Measurements from ENCODE around the gene ZCCHC14.
A peak's percentile ranks its signal among the peaks of the same experiment; 100 is the strongest.
"Not testable (repeated sequence)": the region's sequence is repeated elsewhere in the genome, so short reads cannot be mapped to it uniquely, and the experiment has no call there.

ZCCHC14 gene

DNA sequence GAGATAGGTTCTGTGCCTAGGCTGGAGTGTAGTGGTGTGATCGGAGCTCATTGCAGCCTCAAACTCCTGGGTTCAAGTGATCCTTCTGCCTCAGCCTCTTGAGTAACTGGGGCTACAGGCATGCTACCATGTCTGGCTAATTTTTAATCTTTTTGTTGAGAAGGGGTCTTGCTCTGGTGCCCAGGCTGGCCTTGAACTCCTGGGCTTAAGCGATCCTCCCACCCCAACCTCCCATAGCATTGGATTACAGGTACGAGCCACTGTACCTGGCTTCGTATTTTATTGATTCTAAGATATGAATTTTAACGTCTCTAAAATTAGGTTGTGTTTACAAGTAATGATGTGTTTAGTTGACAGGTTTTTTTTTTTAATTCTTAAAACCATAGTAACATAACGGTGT lies 30.8 kb upstream of the ZCCHC14 start:
- not testable (repeated sequence) for DNase-seq

- DNase-seq: not testable (repeated sequence)
Measured at GRCh38 chr16:87521764-87522163, 28.9 kb upstream of the ZCCHC14 start.

- DNase-seq: not testable (repeated sequence)
Measured at GRCh38 chr16:87519170-87519569, 26.3 kb upstream of the ZCCHC14 start.

- not testable (repeated sequence) for DNase-seq
Measured at GRCh38 chr16:87518430-87519051, 25.7 kb upstream of the ZCCHC14 start.

GRCh38 chr16:87517610-87518429 lies 25.0 kb upstream of the ZCCHC14 start:
- not testable (repeated sequence) for DNase-seq

DNA sequence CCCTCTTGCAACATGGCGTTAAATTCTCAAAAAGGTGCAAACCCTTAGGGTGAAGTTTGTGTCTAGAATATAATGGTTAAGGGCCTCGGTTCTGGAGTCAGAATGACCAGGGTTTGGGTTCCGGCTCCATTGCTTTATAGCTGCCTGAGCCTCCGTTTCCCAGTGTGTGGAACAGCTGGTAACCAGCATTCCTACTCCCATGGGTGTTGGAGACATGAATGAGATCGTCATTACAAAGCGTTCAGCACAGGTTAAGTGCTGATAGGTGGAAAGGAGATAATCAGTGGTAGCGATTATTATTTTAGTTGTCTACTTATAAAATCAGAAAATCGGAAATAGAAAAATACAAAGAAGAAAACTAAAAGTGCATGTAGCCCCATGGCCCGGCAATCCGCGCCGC lies 23.5 kb upstream of the ZCCHC14 start:
- DNase-seq: no peak

DNA sequence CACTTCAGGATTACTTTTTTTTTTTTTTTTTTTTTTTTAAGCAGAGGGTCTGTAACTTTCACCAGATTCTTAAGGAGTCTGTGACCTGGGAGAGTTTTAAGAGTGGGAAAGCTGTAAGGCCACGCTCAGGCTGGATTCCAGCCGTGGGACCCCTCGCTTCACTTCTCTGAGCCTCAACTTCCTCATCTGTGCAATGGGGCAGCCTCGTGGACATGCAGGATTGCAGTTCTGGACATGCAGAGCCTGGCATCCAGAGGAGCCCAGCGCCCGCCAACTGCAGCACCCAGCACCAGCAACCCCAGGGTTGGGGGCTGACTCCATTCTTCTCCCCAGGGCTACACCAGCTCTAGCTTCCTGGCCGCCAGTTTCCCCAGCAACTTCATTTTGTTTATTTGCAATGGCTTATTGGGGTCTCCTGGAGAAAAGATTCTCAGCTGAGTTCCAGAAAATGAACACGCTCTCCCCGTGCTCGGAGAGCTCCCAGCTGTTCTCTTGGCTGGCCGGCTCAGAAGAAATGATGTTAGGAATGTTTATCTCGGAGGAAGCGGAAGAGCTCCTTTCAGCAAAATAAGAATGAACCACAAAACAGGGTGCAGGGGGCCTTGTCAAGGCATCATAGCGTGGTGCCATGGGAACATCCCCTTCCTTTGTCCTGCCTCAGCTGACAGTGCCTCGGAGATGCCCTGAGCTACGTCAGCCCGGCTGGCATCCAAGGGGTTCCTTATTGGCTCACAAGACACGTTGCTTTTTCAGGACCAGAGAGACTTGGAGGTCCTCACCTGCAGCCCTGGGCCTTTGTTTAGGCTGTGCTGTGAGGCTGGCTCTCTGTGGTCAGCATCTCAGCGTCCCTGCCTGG lies 22.9 kb upstream of the ZCCHC14 start:
- no peak for DNase-seq

- DNase-seq: not testable (repeated sequence)
Measured at GRCh38 chr16:87509778-87510177, 17.0 kb upstream of the ZCCHC14 start.

GRCh38 chr16:87507351-87508069 lies 14.7 kb upstream of the ZCCHC14 start:
- no peak for DNase-seq

- no peak for DNase-seq
Measured at GRCh38 chr16:87506423-87507350, 13.9 kb upstream of the ZCCHC14 start.

DNA sequence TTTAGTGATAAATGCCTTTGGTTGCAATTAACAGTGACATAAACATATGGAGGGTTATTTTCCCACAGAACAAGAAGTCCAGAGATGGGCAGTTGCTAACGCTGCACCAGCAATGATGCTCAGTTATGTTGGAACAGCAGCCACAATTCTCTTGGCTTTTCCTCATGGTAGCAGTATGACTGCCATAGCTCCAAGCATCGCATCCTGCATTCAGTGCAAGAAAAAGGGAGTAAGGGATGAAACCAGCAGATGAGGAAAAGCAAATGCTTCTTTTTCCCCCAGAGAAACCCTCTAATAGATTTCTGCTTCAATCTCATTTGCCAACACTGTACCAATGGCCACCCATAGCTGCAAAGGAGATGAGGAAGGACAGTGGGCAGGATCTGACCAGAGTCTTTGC lies 13.0 kb upstream of the ZCCHC14 start:
- no peak for DNase-seq

DNA sequence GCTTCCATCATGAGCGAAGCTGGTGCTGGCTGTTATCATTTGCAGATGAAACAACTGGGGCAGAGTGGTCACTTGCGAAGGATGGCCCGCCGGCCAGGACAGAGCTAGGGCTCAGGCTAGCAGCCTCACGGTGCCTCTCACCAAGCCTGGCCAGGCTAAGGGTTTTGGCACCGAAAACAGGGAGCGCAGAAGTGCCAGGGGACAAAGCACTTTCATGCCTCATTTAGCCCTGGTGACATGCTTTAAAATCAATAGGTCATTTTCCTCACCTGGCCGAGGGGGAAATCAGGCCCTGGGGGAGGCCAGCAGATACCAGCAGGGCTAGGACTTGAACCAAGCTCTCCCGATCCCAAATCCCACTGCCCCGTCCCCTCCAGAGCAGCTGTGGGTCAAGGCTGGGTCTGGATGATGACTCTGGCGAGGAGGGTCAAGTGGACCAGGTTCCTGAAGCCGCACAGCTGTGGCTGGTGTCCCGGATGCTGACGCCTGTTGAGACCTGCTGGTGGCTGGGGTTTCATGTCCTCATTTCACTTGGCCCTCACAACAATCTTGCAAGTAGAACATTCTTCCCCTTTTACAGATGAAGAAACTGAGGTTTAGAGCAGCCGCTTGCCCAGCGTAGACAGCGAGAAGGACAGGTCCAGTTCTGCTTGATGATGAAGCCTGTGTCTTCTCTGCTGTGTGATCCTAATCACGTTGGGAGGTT lies 10.6 kb upstream of the ZCCHC14 start:
- not testable (repeated sequence) for DNase-seq

GRCh38 chr16:87502308-87502969 lies 9.6 kb upstream of the ZCCHC14 start:
- no peak for DNase-seq

GRCh38 chr16:87501117-87501516 lies 8.3 kb upstream of the ZCCHC14 start:
- DNase-seq: no peak

DNA sequence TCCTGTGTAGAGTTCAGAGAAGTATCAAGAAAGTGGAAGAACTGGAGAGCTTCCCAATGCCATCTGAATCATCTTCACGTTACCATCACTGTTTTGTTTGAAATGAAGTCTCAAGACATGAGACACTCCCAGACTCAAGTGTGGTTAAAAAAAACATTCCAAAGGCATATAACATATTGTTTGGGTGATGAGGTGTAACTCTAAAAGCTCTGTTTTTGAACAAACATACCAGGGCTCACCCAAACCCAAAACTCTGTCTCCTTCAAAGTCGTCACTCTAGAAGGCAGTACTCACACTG lies 6.3 kb upstream of the ZCCHC14 start:
- DNase-seq: no peak

DNA sequence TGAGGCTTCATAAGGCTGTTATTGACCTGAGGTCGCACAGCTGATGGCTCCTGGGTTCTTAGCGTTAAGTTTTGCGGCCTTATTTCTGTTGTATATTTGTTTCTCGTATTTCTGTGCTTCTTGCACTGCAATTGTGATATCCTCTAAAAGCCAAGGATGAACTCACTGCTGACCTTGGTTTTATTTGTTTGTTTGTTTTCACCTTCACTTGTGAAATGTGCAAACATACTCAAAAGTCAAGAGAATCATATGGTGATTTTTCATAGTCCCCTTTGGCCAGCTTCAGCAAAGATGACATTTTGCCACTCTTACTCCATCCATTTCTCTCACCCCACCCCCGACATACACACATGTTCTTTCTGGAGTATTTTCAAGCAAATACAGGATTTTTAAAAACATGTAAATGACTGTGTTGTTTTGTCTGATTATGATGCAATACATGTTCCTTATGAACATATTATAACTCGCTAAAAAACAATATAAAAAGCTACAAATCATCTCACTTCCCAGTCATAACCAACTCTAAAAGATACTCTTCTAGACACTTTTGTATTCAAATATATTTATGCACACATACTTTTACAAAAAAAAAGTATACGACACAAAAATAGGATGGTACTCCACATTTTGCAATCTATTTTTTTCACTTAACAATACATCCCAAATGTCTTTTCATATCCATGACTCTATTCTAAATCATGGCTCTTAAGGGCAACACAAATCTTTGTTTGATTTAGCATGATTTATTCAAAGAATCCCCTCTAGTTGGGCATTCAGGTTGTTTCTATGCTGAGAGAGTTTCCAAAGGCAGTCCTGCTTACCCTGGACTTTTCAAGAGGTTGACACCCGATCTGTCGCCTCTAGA lies 5.7 kb upstream of the ZCCHC14 start:
- no peak for DNase-seq

GRCh38 chr16:87497767-87498290 lies 5.0 kb upstream of the ZCCHC14 start:
- not testable (repeated sequence) for DNase-seq

DNA sequence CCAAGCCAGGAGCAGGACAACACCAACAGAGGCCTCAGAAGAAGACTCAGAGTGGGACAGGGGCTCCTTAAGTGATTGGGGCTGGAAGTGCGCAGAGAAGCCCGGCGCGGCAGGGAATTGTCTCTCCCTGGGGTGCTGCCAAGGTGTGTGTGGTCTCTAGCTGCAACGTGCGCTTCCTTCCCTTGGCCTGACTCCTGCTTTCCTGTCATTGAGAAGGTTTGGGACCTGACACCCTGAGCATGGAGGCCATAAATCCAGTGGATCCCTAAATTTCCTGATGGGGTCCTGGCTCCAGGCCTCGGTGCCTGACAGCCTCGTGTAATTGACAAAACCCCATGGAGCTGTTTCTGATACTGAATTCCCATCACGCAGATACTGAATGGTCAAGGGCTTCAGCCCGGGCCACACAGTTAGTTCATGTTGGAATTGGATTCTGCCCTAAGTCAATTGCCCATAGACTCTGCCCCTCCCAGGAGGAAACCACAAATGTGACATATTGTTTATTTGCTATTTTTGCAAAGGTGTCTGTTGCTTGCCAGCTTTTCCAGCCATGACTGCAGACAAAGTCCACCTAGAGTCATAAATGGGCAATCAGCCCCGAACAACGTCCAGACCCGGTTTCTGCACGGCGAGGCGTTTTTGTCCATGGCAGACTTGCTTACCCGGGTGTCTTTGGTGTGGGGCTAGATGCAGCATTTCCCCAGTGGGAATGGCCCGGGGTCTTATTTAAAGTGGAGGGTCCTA lies 4.4 kb upstream of the ZCCHC14 start:
- not testable (repeated sequence) for DNase-seq

GRCh38 chr16:87496447-87496801 lies 3.6 kb upstream of the ZCCHC14 start:
- DNase-seq: peak; percentile 13

Data from CD4-positive, alpha-beta T cell treated with Interleukin-6 for 4 hours (primary cell).